NCI-H1930 (cell line): Measurements from ENCODE around the gene EMID1.

ENCODE experiments used
- DNase-seq, 2 experiments: peaks; one replicate each; lab custom pipeline; 2025; lab: John Stamatoyannopoulos, UW

Gene EMID1

GRCh38 chr22:29195118-29195963 is 10.4 kb upstream of the EMID1 start:
- no peak for DNase-seq

DNA sequence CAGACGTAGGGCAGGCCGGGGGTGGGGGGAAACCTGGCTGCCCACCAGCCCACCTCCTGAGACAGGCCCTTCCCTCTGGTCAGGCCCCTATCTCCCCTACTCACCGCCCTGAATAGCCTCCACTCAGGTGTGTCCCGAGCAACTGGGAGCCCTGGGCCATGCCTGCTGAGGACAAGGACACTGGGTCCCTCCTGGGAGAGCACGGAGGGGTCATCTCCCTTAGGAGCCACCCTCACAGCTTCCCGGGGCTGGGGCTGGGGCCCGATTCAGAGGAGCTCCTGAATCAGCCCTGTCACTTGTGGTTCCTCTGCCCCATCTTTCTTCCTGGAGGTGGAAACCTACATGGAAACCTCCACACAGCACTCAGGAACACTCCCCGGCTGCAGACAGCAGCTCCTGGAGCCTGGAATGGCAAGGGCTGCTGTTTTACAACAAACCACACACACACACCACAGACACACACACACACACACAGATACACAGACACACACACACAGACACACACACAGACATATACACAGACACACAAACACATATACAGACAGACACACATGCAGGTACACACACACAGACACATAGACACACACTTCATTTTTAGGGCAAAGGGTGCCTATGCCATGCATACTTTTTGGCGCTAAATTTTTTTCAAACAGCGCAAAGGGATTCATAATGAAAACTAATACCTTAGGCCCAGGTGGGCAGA is 9.6 kb upstream of the EMID1 start:
- no peak for DNase-seq

DNA sequence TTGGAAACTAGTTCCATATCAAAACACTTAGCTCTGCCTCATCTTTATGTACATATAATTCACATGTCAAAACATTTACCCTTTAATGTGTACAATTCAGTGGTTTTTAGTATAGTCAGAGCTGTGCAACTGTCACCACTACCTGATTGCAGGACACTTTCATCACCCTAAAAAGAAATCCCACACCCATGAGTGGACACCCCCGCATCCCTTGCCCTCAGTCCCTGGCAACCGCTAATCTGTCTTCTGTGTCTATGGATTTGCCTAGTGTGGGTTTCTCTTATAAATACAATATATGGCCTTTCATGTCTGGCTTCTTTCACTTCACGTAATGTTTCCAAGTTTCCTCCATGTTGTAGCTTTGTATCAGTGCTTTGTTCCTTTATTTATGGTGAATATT is 8.6 kb upstream of the EMID1 start:
- DNase-seq, result peak in 1 of 2 experiments; percentile 19

DNA sequence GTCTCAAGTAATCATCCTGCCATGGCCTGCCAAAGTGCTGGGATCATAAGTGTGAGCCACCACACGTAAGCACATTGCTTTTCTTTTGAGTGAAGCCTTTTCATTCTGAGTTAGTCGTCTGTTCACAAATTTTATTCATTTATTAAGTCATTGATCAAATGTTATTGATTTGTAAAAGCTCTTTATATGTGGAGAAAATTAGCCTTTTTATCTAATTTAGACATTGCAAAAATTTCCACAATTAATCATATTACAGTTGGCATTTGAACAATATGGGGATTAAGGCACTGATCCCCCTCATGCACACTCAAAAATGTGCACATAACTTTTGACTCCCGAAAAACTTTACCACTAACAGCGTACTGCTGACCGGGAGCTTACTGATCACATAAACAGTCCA is 7.5 kb upstream of the EMID1 start:
- DNase-seq, result no peak

- DNase-seq, result no peak
Observed at GRCh38 chr22:29199702-29200400, 5.8 kb upstream of the EMID1 start.

- no peak for DNase-seq
Observed at GRCh38 chr22:29200901-29201300, 4.8 kb upstream of the EMID1 start.

GRCh38 chr22:29201782-29202181 is 3.9 kb upstream of the EMID1 start:
- DNase-seq, result no peak

DNA sequence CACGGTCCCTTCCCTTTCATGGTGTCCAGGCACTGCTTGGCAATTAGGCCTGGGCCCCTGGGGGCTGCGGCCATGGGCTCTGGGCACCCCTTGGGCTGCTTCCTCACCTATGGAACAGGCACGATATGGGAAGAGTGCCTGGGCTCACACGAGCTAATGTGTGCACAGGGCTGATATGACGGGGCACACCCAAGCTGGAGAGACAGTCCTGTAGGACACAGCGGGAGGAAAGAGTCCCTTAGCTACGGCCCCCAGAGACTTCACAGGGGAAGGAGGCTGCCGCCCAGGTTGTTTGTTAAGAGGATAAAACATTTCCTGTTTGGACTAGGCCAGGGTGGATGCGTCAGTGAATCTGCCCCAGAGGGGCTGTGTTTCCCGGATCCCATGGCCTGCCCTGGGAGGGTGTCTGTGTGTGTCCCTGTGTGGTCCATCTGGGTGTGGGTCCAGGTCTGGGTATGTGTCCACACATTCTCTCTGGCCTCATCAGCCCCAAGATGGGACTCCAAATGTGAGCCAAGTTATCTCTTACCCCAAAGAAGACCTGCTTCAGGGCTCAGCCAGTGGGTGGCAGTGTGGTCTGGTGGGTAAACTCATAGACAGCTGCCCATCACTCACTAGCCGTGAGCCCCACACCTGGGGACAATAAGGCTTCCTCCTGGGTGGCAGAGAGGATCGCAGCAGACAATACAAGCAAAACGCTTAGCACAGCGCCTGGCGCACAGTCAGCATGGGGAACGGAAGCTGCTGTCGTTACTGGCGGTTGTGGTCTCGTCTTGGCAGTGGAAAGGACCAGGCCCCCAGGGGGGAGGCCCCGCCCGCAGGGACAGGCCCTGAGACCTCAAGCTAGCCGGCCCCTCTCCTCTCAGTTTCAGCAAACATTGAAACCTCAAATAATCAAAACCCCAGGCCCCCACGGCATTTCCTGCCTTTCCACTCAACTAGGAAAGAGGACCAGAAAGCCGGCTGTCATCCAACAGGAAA is 3.2 kb upstream of the EMID1 start:
- peak in 1 of 2 experiments; percentile 19 for DNase-seq

GRCh38 chr22:29203488-29204454 is 1.9 kb upstream of the EMID1 start:
- no peak for DNase-seq

- DNase-seq, result no peak
Observed at GRCh38 chr22:29204455-29205183, 1.1 kb upstream of the EMID1 start.

- no peak for DNase-seq
Observed at GRCh38 chr22:29205252-29205593, 473 bp upstream of the EMID1 start.

DNA sequence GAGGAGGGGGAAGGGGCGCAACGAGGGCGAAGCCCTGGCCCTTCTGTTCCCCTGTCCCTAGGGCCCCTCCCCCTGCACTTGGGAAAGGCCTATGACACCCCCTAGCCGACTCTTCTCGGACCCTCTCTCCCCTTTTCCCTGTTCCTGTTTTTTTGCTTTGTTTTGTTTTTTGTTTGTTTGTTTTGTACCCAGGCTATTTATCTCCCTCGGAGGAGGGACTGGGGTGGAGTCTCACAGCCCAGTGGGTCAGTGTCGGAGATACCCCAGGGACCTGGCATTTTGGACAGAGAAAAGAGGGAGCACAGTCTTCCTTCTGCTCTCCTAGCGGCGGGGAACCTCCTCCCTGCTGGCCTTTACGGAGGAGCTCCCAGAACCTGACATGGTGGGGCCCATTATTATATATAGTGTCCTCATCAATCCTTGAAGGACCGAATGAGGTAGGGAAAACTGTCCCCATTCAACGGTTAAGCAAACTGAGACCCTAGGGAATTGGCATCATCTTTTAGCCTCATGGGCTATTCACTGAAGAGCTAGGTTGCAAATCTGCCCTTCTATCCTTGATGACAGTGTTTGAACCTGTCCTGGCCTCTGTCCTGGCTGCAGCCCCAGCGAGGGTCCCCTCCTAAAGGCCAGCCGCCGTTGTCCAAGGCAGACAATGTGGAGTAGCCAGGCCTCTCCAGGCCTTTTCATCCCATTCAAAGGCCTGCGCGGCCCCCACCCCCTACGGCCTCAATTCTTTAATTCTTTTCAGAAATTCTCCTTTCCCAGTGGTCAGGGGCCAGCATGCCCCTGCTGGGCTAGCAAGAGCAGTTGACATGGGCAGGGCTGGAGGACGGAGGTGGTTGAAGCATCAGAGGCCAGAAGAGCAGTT is 911 bp downstream of the EMID1 start:
- no peak for DNase-seq

GRCh38 chr22:29207243-29207550 is 1.5 kb downstream of the EMID1 start:
- no peak for DNase-seq

DNA sequence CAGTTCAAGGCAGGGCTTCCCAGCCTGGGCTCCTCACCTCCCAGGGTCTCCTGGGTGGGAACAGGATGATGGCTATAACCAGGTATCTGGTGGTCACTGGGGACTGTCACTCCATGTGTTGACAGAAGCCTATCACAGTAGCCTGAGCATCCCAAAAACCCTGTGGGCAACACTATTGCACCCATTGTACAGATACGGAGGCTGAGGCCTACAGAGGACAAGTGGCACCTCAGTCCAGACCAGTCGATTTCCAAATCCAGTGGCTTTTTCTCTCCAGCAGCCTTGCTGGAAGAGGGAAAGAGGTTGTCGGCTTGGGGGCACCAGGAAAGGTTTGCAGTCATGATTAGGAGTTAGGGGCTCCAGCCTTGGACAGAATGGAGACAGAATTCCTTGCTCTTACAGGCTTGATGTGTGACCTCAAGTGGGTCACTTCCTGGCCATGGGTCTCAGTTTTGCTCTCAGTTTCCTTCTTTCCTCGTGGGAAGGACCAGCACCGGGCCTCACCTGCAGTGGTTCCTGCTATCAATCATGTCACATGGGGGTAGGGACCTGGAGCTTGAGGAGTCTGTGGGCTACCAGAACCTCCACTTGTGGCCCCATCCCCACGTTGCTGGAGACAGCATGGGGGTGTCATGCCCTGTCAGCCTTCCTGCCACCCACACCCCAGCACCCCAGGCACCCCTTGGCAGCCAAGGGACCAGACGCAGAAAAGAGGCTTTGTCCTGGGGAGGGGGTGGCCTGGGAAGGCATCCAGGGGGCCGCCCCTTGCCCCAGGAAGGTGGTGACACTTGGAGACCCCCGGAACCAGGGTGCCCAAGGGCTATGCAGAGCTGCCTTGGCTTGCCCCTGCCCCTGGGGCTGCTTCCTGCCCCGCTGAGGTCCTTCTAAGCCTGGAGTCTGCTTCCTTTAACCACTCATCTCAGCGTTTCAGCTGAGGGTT is 2.1 kb downstream of the EMID1 start:
- no peak for DNase-seq

DNA sequence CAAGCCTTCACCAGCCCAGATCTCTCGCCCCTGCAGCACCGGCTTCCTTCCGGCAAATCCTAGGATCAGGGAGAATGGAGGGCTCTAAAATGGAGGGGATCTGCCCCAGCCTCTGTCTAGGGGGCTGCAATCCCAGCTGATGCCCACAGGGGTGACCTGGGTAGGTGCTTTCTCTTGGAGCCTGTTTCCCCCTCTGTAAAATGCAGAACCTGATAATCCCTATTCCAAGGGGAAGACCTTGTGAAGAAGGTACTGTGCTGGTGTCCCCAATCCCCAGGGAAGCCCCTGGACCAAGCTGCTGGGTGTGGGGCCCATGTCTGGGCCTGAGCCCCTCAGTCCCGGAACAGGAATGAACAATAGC is 2.8 kb downstream of the EMID1 start:
- DNase-seq, result no peak

GRCh38 chr22:29208879-29209623 is 3.4 kb downstream of the EMID1 start:
- no peak for DNase-seq

- DNase-seq, result no peak
Observed at GRCh38 chr22:29209624-29209929, 3.9 kb downstream of the EMID1 start.
